ENCODE data around the gene DGKG.

DGKG gene

DNA sequence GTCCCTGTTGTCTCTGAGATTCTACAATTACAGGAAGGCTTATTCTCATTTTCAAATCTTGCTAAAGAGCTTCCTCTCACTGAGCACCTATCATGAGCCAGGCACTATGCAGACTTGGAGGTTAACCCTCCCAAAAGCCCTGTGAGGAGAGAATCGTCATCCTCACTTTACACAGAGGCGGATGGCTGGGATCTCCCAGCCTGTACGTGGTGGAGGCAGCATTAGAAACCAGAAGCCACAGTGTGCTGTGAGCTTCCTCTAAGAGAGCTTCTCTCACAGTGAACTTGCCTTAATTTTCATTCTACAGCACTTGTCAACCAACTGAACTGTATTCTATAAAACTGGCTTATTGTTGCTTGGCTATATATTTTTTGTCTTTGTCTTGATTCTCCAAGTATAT is 6.1 kb upstream of the DGKG start:
- no peak for TF ChIP-seq NFRKB (IDR thresholded peaks at IDR 0.05)
- no peak for TF ChIP-seq FOXA1 (IDR thresholded peaks at IDR 0.05)
- TF ChIP-seq SUZ12 (IDR thresholded peaks at IDR 0.05), result no peak
- TF ChIP-seq FOXM1 (IDR thresholded peaks at IDR 0.05; ENCODE audit: borderline replicate concordance), result no peak
- TF ChIP-seq FOXK2 (IDR thresholded peaks at IDR 0.05), result no peak
- TF ChIP-seq ELF4 (IDR thresholded peaks at IDR 0.05), result no peak
- TF ChIP-seq, protein P1, sequence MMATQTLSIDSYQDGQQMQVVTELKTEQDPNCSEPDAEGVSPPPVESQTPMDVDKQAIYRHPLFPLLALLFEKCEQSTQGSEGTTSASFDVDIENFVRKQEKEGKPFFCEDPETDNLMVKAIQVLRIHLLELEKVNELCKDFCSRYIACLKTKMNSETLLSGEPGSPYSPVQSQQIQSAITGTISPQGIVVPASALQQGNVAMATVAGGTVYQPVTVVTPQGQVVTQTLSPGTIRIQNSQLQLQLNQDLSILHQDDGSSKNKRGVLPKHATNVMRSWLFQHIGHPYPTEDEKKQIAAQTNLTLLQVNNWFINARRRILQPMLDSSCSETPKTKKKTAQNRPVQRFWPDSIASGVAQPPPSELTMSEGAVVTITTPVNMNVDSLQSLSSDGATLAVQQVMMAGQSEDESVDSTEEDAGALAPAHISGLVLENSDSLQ (IDR thresholded peaks at IDR 0.05), result no peak
- TF ChIP-seq ARNT (IDR thresholded peaks at IDR 0.05), result no peak
- no peak for TF ChIP-seq LEF1 (IDR thresholded peaks at IDR 0.05; ENCODE audit: borderline replicate concordance)
- no peak for TF ChIP-seq L3MBTL2 (conservative IDR thresholded peaks at IDR 0.05)
- no peak for TF ChIP-seq CTBP1 (IDR thresholded peaks at IDR 0.05; ENCODE audit: borderline replicate concordance)
- no peak for TF ChIP-seq ZNF384 (IDR thresholded peaks at IDR 0.05)
- TF ChIP-seq SP1 (IDR thresholded peaks at IDR 0.05), result no peak
- no peak for TF ChIP-seq BHLHE40 (IDR thresholded peaks at IDR 0.05; ENCODE audit: borderline replicate concordance)
- TF ChIP-seq TARDBP (IDR thresholded peaks at IDR 0.05), result no peak
- no peak for TF ChIP-seq HDGF (IDR thresholded peaks at IDR 0.05; ENCODE audit: borderline replicate concordance)
- ChIA-PET POLR2A (no interaction called here), CTCF (no interaction called here)
- DNase-seq (ENCODE audit: extremely low spot score), result no peak

DNA sequence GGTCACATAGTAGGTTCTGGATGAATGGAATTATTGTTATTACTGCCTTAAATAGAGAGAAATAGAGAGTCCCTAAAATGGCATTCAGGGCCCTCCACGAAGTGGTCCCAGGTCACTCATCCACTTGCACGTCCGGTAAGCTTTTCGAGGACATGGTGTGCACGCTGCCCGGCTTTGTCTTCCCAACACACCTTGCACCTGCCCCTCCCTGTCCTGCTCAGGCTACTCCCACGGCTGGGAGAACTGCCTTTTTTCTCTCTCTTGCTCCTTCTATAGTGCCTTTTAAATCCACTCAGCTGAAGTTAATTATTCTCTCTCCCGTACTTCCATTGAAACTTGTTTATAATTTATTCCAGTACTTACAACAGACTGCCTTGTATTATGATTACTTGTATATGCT is 5.6 kb upstream of the DGKG start:
- ChIA-PET CTCF (no interaction called here), POLR2A (no interaction called here)
- TF ChIP-seq ZNF384 (IDR thresholded peaks at IDR 0.05) (no peak), FOXK2 (IDR thresholded peaks at IDR 0.05) (no peak), L3MBTL2 (conservative IDR thresholded peaks at IDR 0.05) (no peak)
- no peak for DNase-seq (ENCODE audit: extremely low spot score)

DNA sequence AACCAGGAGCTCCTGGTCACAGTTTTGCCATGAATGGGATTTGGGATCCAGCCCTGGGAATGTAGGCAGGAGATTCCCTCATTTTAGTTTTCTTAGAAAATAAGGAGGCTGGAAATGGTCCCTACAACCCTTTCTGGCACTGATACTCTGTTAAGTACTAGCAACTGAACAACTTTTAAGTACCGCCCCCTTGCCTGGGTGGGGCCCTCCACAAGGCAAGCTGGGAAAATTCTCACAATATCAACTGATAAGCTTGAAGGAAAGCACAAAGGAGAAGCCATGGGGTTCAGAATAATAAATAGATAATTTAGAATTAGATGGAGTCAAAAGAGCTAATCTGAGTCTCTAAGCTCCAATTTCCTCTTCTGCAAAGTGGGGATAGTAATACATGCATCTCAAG is 4.2 kb upstream of the DGKG start:
- no peak for DNase-seq (ENCODE audit: extremely low spot score)
- TF ChIP-seq FOXK2 (IDR thresholded peaks at IDR 0.05) (no peak), ELF4 (IDR thresholded peaks at IDR 0.05) (no peak), NFRKB (IDR thresholded peaks at IDR 0.05) (no peak), FOXA1 (IDR thresholded peaks at IDR 0.05) (no peak), FOXM1 (IDR thresholded peaks at IDR 0.05; ENCODE audit: borderline replicate concordance) (no peak), HDGF (IDR thresholded peaks at IDR 0.05; ENCODE audit: borderline replicate concordance) (no peak), CTBP1 (IDR thresholded peaks at IDR 0.05; ENCODE audit: borderline replicate concordance) (no peak), TARDBP (IDR thresholded peaks at IDR 0.05) (no peak), ZNF384 (IDR thresholded peaks at IDR 0.05) (no peak), L3MBTL2 (conservative IDR thresholded peaks at IDR 0.05) (no peak), BHLHE40 (IDR thresholded peaks at IDR 0.05; ENCODE audit: borderline replicate concordance) (no peak), LEF1 (IDR thresholded peaks at IDR 0.05; ENCODE audit: borderline replicate concordance) (no peak), SUZ12 (IDR thresholded peaks at IDR 0.05) (no peak), ARNT (IDR thresholded peaks at IDR 0.05) (no peak)
- TF ChIP-seq, protein P1 (IDR thresholded peaks at IDR 0.05), result no peak
- ChIA-PET POLR2A (no interaction called here), CTCF (no interaction called here)

DNA sequence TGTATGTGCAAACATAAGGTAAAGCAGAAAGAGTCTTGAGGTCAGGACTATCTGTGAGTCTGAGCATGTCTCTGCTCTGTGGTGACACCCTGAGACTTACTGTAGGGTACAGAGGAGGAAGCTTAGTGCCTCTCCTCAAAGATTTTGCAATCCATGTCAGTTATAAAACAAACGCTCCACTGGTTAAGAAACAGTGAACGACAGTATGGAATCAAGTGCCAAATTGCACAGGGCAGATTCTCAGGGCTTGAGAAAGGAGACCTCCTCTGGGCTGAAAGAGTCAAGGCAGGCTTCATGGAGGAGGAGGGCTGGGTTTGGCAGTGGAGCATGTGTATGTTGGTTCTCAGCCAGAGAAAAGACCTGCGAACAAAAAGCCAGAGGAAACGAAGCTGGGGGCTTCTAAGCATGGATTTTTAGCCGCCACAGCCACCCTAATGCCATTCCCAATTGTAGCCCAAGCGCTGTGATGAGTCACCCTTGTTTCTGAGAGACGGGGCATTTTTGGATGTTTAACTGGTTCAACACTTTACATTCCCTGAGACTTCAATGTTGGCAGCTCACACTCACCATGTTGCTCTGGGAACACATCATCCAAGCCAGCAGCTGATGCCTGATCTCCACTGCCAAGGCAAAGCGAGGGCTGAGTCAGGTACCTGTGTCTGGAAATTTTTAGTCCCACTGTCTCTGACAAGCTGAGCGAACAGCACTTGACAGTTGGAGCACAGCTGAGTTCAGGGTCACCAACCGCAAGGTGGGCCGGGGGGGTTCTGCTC is 3.4 kb upstream of the DGKG start:
- TF ChIP-seq ARNT (IDR thresholded peaks at IDR 0.05) (no peak), FOXA1 (IDR thresholded peaks at IDR 0.05) (no peak), CTBP1 (IDR thresholded peaks at IDR 0.05; ENCODE audit: borderline replicate concordance) (no peak), ZNF384 (IDR thresholded peaks at IDR 0.05) (no peak), NFRKB (IDR thresholded peaks at IDR 0.05) (no peak), ELF4 (IDR thresholded peaks at IDR 0.05) (no peak), L3MBTL2 (conservative IDR thresholded peaks at IDR 0.05) (no peak), SP1 (IDR thresholded peaks at IDR 0.05) (no peak), BHLHE40 (IDR thresholded peaks at IDR 0.05; ENCODE audit: borderline replicate concordance) (no peak), FOXM1 (IDR thresholded peaks at IDR 0.05; ENCODE audit: borderline replicate concordance) (no peak), FOXK2 (IDR thresholded peaks at IDR 0.05) (no peak), TARDBP (IDR thresholded peaks at IDR 0.05) (no peak)
- POLR2A ChIA-PET, result no interaction called here
- CTCF ChIA-PET, result no interaction called here
- DNase-seq (ENCODE audit: extremely low spot score), result no peak

DNA sequence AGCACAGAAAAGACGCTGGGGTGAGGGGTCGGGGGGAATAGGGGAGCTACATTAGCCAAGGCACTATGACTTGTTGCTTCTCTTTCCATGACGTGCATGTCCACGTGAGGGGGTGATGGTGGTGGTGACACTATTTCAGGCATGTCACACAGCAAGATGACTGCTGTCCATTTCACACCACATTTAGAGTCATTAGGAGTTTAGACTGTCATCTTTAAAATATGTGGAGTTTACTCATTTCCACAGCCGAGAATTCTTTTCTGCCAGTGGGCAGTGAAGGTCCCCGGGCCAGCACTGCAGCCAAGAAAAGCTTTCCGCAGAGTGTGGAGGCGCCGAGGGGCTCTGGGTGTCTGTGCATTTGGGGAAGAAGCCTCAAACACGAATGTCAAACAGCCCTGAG is 954 bp upstream of the DGKG start:
- TF ChIP-seq NFRKB (IDR thresholded peaks at IDR 0.05) (no peak), HDGF (IDR thresholded peaks at IDR 0.05; ENCODE audit: borderline replicate concordance) (no peak), BHLHE40 (IDR thresholded peaks at IDR 0.05; ENCODE audit: borderline replicate concordance) (no peak), FOXK2 (IDR thresholded peaks at IDR 0.05) (no peak), TARDBP (IDR thresholded peaks at IDR 0.05) (no peak), SUZ12 (IDR thresholded peaks at IDR 0.05) (no peak), L3MBTL2 (conservative IDR thresholded peaks at IDR 0.05) (no peak), FOXM1 (IDR thresholded peaks at IDR 0.05; ENCODE audit: borderline replicate concordance) (no peak), ELF4 (IDR thresholded peaks at IDR 0.05) (no peak), FOXA1 (IDR thresholded peaks at IDR 0.05) (no peak), CTBP1 (IDR thresholded peaks at IDR 0.05; ENCODE audit: borderline replicate concordance) (no peak), SP1 (IDR thresholded peaks at IDR 0.05) (no peak), ARNT (IDR thresholded peaks at IDR 0.05) (no peak), LEF1 (IDR thresholded peaks at IDR 0.05; ENCODE audit: borderline replicate concordance) (no peak), ZNF384 (IDR thresholded peaks at IDR 0.05) (no peak)
- TF ChIP-seq, protein P1 (IDR thresholded peaks at IDR 0.05), result no peak
- DNase-seq (ENCODE audit: extremely low spot score), result no peak
- ChIA-PET CTCF (no interaction called here), POLR2A (interaction anchor here (0.6 kb wide), 1 partner anchor 11 kb away, joined by 3 read pairs; no protein-coding TSS in a partner anchor)

DNA sequence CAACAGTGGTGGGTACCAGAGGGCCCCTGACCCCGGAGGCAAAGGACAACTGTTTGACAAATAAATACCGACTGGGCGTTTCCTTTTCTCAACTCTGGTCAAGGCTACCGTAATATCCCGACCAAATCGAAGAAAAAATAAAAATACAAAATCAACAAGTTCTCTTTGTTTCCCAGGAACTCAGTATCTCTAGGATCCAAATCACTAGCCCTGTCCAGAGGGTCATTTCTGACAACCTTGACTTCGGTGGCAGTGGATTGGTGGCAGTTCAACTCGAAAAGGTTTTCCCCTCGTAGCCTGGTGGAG is 456 bp upstream of the DGKG start:
- no peak for DNase-seq (ENCODE audit: extremely low spot score)
- ChIA-PET POLR2A (no interaction called here), CTCF (no interaction called here)
- TF ChIP-seq FOXA1 (IDR thresholded peaks at IDR 0.05) (no peak), ZNF384 (IDR thresholded peaks at IDR 0.05) (no peak), TARDBP (IDR thresholded peaks at IDR 0.05) (no peak), HDGF (IDR thresholded peaks at IDR 0.05; ENCODE audit: borderline replicate concordance) (no peak), FOXK2 (IDR thresholded peaks at IDR 0.05) (no peak), L3MBTL2 (conservative IDR thresholded peaks at IDR 0.05) (no peak), FOXM1 (IDR thresholded peaks at IDR 0.05; ENCODE audit: borderline replicate concordance) (no peak), LEF1 (IDR thresholded peaks at IDR 0.05; ENCODE audit: borderline replicate concordance) (no peak), SUZ12 (IDR thresholded peaks at IDR 0.05) (no peak), ARNT (IDR thresholded peaks at IDR 0.05) (no peak), ELF4 (IDR thresholded peaks at IDR 0.05) (no peak), NFRKB (IDR thresholded peaks at IDR 0.05) (no peak), SP1 (IDR thresholded peaks at IDR 0.05) (no peak), BHLHE40 (IDR thresholded peaks at IDR 0.05; ENCODE audit: borderline replicate concordance) (no peak), CTBP1 (IDR thresholded peaks at IDR 0.05; ENCODE audit: borderline replicate concordance) (no peak)
- TF ChIP-seq, protein P1 (IDR thresholded peaks at IDR 0.05), result no peak
